HG02759 (cell line): ENCODE measurements around the gene MEGF11.

Source experiments
- ATAC-seq: cut with Tn5 transposase; IDR thresholded peaks from one replicate; pipeline ENCODE4 v1.9.1; 2021; ENCODE audit warnings: mild to moderate bottlenecking, moderate library complexity; ENCODE audit not compliant: unreplicated experiment

The MEGF11 gene

DNA sequence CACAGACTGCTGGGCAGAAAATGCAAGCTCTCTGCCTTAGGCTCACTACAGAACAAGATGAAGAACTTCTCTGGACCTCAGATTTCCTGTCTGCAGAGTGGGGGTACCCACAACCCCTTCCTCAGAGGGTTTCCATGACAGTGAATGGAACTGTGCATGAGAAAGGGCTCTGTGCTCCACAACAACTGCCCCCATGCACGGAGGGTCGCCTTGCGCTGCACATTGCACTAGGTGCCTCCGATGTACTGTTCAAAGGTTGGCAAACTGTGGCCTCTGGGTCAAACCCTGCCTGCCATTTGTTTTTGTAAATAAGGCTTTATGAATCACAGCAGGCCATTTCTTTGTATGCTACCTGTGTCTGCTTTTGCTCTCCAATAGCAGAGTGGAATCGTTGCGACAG, 212.3 kb downstream of the MEGF11 start:
- no peak for ATAC-seq

DNA sequence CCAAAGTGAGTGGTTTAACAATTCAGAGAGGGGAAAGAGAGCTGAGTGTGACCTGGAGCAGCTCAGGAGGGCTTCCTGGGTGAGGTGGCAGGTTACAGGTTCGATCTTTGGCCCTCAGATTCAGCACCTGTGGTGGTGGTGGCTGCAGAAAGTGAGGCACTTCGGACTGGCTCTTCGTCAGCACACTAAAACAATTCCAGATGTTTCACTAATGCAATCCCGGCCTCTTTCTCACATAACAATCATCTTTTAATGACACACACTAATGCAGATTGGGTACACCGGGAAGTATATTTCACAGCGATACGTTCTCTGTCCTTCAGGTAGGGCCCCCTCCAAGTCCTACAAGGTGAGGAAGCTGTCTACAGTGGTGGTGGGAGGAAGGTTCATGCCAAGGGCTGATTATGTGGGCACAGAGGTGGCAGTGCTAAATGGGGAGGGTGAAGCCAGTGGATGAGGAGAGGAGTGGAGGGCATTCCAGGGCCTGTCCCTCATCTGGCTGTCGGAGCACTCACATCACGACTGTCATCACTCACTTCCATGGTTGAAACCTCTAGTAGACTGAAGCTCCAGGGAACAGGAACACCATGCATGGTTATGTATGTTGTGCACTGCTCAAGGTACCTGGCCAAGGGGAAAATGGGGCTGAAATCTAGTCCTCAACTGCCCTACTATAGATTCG, 213.2 kb downstream of the MEGF11 start:
- ATAC-seq: no peak

DNA sequence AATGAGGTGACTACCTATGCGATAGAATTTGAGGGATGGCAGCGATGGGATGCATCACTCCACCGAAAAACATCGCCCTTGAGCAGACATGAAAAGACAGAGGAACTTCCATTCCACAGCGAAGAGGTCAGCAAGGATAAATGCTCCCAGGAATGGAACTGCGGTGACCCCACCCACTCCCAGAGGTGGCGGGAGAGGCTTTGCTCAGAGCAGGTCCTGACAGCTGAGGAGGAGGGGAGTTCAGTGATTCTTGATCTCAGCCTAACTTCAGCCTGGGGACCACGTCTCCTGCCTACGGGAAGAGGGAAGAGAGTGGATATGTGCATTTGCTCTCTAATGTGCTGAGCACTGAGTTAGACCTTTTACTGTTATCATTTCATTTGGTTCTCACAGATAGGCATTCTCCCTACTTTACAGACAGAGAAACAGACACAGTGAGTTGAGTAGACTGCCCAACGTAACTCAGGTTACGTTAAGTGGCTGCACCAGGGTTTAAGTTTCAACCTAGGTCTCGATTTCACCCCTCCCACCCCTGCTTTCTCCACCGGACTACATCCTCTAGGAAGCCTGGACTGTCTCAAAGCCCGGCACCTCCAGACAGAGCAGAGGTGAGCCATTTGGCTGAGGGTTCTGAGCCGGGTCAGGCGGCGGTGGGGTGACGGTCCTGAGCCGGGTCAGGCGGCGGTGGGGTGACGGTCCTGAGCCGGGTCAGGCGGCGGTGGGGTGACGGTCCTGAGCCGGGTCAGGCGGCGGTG, 214.3 kb downstream of the MEGF11 start:
- no peak for ATAC-seq

DNA sequence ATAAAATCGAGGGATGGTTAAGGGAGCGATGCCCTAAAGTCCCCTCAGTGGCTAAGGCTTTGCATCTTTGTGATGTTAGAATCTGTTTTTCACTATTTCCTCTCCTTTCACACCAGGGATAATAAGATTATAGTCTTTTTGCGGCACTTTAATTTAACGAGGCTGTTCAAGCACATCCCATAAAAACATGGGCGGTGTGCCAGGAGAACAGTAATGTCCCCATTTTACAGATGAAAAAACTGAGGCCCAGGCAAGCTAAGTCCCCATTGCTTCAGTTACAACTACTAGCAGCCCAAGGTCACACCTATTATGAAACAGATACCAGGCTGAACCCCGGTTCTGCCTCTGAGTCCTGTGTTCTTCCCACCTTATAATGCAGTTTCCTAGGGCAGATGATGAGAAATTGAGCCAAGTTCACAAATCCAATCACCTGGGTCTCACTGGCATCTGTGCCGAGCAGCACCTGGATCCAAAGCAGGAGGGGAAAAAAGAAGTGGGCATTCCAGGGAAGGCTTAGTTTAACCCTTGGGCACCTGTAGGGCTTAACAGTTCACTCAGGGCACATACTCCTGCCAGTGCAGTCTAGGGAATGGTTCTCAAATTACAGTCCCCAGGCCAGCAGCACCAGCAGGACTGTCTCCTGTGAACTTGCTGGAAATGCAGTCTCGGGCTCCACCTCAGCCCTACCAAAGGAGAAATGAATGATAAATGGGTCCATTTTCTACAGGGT, 215.0 kb downstream of the MEGF11 start:
- ATAC-seq: no peak

DNA sequence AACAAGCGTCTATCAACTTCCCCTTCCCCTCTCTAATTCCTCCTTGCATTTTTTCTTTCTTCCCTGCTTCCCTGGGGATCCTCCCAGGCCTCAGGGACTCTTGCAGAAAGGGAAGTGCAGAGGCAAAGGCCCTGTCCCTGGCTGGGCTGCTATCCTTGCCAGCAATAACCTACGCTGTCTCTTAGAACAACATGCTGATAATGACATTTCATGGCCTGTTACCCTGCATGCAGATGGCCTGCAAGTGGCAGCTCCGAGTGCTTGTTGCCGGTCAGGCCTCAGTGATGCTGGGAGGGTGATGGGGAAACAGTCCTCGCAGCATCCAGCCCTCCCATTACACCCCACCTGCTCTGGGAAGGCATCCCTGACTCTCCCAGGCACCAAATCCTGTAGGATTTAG, 216.7 kb downstream of the MEGF11 start:
- ATAC-seq: no peak

DNA sequence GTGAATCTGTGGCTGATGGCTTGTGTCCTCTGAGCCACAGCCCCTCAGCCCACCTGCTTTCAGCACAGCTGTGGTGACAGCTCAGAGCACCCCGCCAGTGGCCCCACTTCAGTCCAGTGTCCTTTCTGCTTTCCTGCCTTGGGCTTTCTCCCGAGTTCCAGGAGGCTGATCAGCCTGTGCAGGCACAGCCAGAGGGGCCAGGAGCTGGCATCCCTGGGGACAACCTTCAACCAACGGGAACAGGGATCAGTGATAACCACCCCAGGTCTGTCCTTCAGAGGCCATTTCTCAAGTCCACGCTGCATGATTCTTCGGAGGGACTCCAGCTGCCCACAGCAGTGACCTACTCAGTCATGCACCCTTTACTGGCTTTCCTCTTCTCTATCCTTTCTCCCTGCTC, 217.6 kb downstream of the MEGF11 start:
- no peak for ATAC-seq

DNA sequence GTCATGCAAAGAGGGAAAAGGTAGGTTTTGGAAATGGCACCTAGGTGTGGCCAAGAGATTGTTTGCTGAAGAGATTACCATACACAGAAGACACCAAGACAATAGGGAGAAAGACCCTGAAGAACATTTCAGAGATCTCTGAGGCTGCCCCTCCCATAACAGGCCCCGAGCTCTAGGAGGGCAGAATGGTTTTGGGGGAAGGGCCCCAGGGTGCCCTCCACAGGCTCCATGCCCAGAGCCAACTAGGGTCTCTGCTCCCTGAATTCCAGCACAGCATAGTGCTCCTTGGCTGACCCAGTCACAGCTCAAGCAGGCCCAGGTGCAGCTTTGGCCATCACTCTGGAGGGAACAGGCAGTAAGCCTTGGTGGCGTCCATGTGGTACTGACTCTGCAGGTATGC, 220.4 kb downstream of the MEGF11 start:
- ATAC-seq: no peak

DNA sequence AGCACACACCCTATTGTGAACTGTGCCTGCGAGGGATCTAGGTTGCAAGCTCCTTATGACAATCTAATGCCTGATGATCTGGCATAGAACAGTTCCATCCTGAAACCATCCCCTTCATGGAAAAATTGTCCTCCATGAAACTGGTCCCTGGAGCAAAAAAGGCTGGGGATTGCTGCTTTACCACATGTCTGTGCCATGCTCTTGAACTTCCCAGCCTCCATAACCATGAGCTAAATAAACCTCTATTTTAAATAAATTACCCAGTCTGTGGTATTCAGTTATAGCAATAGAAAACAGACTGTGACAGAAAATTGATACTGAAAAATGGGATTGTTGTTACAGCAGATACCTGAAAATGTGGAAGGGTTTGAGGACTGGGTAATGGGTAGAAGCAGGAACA, 221.5 kb downstream of the MEGF11 start:
- no peak for ATAC-seq

DNA sequence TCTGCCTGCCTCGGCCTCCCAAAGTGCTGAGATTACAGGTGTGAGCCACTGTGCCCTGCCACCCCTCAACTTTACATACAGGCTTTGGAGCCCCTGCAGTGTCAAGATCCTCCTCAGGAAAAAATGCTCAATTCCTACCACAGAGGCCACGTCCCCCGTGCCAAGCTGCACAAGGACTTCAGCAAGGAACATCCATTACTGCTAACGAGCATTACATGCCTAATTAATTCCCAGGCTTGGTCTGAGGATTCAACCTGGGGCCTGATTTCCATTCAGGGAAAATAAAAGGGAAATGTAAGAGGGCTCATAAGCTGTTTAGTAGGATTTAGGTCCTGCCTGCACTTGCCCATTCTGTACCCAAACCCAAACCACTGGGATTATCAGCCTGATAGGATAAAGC, 222.9 kb downstream of the MEGF11 start:
- ATAC-seq: no peak

DNA sequence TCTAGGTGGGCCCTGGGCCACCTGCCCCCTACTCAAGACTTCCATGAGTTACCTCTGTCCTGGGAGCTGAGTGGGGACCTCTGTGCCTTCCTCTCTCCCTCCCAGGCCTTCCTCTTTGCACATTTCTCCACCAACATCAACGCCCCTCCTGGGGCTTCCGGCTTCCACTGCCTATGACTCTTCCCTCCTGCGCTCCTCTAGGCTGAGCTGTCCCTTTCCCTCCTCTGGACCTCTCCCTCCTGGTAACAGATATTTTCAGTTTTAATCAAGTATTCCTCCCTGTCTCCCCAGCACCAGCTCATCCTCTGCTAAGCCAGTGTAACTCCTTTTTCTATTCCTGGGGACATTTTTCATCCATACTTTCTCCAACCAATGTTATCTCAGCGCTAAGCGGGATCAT, 223.9 kb downstream of the MEGF11 start:
- no peak for ATAC-seq

DNA sequence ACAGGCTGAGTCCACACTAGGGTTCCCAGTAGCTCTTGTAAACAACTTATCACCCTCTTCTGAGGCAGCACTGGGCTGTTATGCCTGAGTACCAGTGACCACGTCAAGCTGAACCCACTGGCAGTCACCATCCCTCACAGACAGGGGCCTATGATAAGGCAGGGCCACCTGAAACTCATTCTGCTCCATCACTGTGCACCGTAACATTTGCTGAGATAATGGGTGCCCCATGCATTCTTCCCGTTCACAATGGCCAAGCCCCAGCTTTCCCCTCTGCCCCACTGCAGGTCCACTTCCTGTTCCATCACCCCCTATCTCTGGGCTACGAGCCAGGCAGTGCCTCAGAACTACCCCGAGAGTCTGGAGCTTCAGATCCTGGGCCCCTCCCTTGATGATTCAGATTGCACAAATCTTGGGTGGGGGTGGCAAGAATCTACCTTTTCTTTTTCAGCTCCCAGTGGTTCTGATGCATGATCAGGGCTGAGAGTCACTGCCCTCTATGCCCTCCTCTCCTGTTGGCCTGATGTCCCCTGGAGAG, 226.2 kb downstream of the MEGF11 start:
- no peak for ATAC-seq

DNA sequence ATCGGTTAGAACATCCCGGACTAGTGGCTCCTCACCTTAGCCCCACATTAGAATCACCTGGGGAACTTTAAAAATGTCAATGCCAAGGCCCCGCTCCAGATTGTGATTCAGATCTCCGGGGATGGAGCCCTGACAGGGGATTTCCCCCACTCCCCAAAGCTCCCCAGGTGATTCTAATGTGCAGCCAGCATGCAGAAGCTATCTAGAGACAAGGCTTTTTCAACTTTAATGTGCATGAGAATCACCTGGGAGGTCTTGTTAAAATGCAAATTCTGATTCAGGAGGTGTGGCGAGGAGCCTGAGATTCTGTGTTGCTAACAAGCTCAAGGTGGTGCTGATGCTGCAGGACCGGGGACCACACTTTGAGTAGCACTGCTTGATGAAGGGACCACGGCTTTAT, 227.6 kb downstream of the MEGF11 start:
- no peak for ATAC-seq

DNA sequence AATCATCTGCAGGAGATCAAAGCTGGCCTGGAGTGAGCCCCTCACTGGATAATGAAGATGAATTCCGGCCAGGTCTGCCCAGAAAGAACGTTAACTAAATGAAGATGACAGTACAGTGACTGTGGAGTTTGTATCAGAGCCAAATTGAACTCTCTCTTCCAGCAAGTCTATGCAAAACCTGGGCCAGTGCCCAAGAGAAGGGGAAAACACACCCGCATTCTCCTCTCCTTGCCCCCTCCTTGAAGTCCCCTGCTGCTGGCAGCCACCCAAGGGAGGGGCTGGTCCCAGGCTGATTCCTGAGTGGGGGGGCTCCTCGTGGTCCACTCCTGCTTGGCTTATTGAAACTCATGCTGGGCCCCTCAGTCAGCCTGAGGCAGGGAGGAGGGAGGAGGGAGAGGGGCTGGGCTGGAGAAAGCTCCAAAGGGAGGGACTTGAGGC, 228.5 kb downstream of the MEGF11 start:
- no peak for ATAC-seq

DNA sequence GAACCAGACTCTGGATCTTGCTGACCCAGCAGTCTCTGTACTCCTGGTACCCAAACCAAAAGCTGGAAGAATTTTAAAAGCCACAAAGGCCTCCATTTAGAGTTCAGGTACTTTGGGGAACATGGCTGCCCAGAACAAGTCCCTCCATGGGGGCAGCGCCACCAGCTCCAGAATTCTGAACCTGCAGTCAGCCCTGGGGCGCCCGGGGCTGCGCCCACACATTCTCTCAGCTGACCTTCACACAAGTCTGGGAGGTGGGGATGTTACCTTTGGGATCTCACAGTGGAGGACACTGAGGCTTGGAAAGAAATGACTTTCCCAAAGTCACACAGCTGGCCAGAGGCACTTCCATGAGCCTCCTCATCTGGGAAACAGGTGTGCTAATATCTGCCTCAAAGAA, 229.4 kb downstream of the MEGF11 start:
- no peak for ATAC-seq

DNA sequence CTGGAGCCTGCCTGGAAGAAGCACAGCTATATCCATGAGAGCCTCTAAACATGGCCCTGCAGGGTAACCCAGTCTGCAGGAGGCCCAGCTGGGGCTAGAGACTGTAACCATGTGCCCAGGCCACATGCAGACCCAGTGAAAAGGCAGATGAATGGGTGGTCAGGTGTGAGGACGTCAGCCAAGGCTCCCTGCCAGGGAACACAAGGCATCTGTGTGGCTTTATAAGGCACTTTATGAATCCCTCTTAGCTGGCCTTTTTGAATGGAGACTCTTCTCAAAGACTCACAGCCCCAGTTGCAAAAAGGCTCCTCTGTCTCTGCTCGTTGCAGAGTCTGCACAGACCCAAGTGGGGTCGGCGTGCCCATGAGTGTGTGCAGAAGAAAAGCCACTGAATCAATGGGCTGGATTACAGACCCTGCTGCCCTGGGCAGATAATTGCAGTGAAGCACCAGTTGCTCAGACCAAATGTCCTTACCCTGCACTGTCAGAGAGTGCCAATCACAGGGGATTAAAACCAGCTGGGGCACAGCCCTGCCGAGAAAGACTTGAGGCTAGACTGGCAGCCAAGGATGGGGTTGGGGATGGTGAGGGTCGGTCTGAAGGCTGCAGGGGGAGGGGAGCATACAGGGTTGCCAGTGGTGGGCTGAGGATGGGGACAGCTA, 230.1 kb downstream of the MEGF11 start:
- no peak for ATAC-seq

DNA sequence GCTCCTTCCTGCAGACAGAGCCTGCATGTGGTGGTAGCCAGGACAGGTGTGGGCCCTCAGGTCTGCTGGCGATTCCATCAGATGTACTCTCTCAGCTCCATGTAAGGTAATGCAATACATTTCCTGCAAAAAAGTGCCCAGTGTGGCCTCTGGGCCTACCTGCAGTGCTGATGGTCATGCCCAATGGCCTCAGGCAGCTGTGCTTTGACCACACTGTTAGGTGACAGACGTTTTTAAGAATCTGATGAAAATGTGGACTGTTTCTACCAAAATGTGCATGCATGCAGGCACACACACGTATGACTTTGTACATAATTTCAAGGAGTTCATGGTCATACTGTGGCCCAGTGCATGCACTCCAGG, 231.4 kb downstream of the MEGF11 start:
- ATAC-seq: no peak

DNA sequence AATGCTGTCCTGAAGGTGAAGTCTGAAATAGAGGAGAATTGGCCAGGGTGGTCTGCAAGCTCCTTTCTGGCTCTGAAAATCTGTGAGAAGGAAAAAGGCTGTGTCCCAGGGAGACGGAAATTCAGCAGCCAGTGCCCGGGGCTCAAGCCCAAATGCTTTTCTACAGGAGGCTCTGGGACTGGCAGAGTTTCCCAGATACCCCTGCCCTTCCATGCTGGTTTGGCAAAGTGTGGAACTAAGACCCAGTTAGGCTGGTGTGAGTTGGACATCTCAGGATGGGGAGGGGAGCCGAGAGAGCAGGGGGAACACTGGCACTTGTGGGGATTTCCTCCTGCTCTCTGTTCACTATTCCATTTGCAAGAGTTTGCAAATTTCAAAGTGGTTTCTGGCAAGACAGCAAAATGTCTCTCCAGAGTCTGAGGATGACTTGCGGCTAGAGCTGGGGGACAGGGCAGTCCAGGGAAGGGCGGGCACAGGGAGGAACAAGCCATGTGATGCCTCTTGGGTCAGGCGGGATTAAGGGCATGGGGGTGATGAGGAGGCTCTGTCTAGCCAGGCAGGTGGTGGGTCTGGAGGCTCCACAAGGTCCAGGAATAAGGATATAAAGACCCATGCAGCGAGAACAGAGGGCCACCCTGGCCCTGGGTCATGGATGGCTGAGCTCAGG, 231.9 kb downstream of the MEGF11 start:
- no peak for ATAC-seq

DNA sequence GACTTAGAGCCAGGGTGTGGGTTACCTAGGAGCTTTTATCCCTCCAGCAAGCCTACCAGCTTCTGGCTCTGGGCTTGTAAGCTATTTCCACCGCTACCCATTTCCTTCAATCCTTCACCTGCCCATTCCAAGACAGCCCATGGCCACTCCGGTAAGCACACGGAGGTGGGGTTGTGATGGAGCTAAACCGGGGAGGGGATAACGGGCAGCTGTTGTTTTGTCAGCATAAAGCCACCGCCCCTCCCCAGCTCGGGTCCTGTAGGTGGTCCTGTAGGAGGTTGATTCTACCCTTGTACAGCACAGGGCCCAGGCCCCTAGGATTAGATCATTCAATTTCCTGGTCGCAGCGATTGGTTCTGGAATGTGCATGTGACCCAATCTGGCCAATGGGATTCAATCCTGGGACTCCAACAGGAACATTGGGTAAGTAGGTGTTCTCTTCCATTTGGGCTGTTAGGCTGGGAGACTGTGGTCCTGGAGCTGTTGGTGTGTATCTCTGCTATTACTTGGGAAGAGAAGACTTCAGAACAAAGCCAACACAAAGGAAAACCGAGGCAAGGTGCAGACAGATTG, 233.6 kb downstream of the MEGF11 start:
- no peak for ATAC-seq

DNA sequence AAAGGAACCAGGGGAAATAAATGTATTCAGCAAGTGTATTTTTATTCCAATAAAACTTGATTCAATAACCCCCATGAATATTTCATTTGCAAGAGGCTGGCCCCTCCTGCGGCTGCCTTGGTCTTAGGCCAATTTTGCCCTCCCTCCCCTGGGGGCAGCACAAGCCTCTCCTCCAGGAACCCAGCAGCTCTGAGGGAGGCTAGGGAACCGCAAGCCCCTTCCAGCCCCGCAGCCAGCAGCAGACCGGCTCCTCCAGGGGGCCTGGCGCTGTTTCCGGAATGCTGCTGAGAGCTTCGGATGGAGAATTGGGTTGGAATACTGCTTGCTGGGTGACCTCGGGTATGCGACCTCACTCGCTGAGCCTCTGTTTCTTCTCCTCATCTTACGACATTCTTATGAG, 234.2 kb downstream of the MEGF11 start:
- ATAC-seq: no peak

DNA sequence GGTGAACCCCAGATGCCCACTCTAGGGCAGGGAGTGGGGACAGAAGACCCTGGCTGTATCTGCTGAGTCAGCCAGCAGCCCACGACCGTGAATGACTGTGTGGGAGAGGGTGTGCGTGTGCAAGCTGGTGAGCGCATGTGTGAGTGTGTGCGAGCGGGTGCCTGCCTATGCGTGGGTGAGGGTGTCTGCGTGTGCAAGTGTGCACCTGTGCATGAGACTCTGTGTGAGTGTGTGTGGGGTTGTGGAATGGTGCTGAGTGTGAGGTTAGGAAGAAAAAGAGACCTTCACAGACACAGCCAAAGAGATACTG, 235.1 kb downstream of the MEGF11 start:
- no peak for ATAC-seq
